Stimulated activated CD4-positive, alpha-beta T cell treated with anti-CD3 and anti-CD28 coated beads, Interleukin-1b, Interleukin-23, amount 100 ng/mL, for 4 hours (primary cell): ENCODE data around the gene EPHB6.

Experiments used
- DNase-seq, 2 donors: peaks; one replicate each; pipeline ENCODE4 v3.0.0-alpha.2; 2020; ENCODE audit warnings: low read depth in 2 of 2

The EPHB6 gene

GRCh38 chr7:142876991-142877910, 22.4 kb downstream of the EPHB6 start:
- no peak for DNase-seq

- DNase-seq = no peak
These were observed 23.4 kb downstream of the EPHB6 start for GRCh38 chr7:142878315-142878714.

GRCh38 chr7:142879060-142879459, 24.2 kb downstream of the EPHB6 start:
- DNase-seq = no peak

- peak in 1 of 2 donors; percentile 35 for DNase-seq
These were observed 26.1 kb downstream of the EPHB6 start for GRCh38 chr7:142880876-142881505.

GRCh38 chr7:142881586-142882337, 26.9 kb downstream of the EPHB6 start:
- no peak for DNase-seq

- no peak for DNase-seq
These were observed 27.4 kb downstream of the EPHB6 start for GRCh38 chr7:142882338-142882678.

GRCh38 chr7:142883145-142883544, 28.3 kb downstream of the EPHB6 start:
- DNase-seq = no peak

- DNase-seq = no peak
These were observed 28.9 kb downstream of the EPHB6 start for GRCh38 chr7:142883571-142884285.

- no peak for DNase-seq
These were observed 29.4 kb downstream of the EPHB6 start for GRCh38 chr7:142884286-142884640.

- no peak for DNase-seq
These were observed 30.7 kb downstream of the EPHB6 start, which contains the start of gene TRPV6 for GRCh38 chr7:142885311-142886230. TRPV6 (minus strand) TSS chr7:142885745.

- no peak for DNase-seq
These were observed 32.0 kb downstream of the EPHB6 start for GRCh38 chr7:142886866-142887265.

- DNase-seq = no peak
These were observed 32.6 kb downstream of the EPHB6 start for GRCh38 chr7:142887282-142888015.

- DNase-seq = no peak
These were observed 34.9 kb downstream of the EPHB6 start for GRCh38 chr7:142889816-142890215.

GRCh38 chr7:142890874-142891485, 36.1 kb downstream of the EPHB6 start:
- DNase-seq = no peak

GRCh38 chr7:142891490-142892082, 36.7 kb downstream of the EPHB6 start:
- DNase-seq = no peak

GRCh38 chr7:142892951-142893350, 38.1 kb downstream of the EPHB6 start:
- DNase-seq = no peak

GRCh38 chr7:142894112-142894984, 39.5 kb downstream of the EPHB6 start:
- DNase-seq = no peak

GRCh38 chr7:142894985-142895593, 40.2 kb downstream of the EPHB6 start:
- no peak for DNase-seq
